Measurements from ENCODE around the gene TMPRSS9.

TMPRSS9 gene

DNA sequence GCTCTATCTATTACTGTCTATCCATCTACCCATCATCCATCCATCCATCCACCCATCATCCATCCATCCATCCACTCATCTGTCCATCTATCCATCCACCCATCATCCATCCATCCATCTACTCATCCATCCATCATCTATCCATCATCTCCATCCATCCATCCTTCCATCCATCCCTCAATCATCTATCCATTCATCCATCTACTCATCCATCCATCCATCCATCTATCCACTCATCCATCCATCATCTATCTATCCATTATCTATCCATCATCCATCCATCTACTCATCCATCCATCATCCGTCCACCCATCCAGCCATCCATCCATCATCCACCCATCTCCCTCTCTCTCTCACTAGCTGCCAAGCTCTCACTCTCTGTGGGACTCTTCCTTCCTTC lies 80.5 kb downstream of the TMPRSS9 start:
- no peaks in the 10 kb centered on the region for H3K27me3 ChIP-seq (replicated peaks in 2 of 5; ENCODE audit: control insufficient read depth in 4 of 5, insufficient read depth in 5 of 5, low read length in 4 of 5)
- peaks cover 0 to 2% (median 0%) of the 10 kb centered on the region in 4 experiments for H3K4me1 ChIP-seq (ENCODE audit: control extremely low read depth in 1 of 4, control insufficient read depth in 4 of 4, insufficient read depth in 4 of 4, low read length in 3 of 4)
- no peak overlapping the region for H3K27ac ChIP-seq (ENCODE audit: insufficient read depth in 1 of 2, low read depth in 1 of 2, low read length in 2 of 2, poor library complexity in 1 of 2, severe bottlenecking in 2 of 2)
- POLR2A ChIA-PET: no interaction called here
- H3K4me3 ChIP-seq (ENCODE audit: control insufficient read depth in 1 of 7, extremely low read depth in 1 of 7, insufficient read depth in 4 of 7, low read depth in 2 of 7, low read length in 6 of 7): no peak overlapping the region
- peaks cover 0 to 71% (median 43%) of the 10 kb centered on the region in 4 experiments for H3K36me3 ChIP-seq (ENCODE audit: control insufficient read depth in 4 of 4, insufficient read depth in 4 of 4, low read length in 3 of 4)
- WGBS (ENCODE audit: insufficient coverage): 100% methylated on average over 1 of the region's 1 CpG
- CTCF ChIA-PET: interaction anchor here (0.6 to 1.2 kb wide), 2 partner anchors 33 to 75 kb away, joined by 3 to 4 read pairs; no protein-coding TSS in a partner anchor
- no peaks in the 10 kb centered on the region for H3K9me3 ChIP-seq (ENCODE audit: control extremely low read depth in 1 of 5, control insufficient read depth in 4 of 5, insufficient read depth in 2 of 5, low read depth in 1 of 5, low read length in 4 of 5)
- DNase-seq: no peak

DNA sequence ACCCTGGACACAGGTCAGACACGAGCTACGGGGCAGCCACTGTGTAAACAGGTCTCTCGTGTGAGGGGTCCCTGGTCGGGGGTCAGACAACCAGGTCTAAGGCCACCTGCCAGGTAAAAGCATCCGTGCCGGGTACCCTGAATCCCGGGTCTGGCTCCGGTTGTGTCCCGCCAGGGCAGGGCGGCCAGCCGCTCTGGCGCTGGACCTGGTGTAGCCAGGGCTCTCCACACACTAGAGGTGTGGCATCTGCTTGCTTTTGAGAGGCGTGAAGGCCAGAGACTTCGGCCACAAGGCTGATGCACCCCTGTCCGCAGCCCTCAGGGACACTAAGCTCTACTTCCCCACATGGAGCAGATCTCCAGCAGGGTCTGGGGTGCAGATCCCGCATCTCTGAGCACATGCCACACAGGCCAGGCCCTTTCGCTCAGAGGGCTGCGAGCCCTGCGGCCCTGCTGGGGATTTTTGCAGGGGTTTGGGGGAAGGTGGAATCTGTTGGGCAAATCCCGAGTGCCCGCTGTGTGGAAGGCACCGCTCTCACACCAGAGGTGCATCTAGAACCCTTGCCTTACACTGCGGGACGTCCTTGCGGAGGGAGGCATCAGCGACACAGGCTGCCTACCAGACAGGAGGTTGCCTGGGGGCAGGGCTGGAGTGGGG lies 81.2 kb downstream of the TMPRSS9 start:
- POLR2A ChIA-PET: no interaction called here
- peaks cover 0 to 69% (median 41%) of the 10 kb centered on the region in 4 experiments for H3K36me3 ChIP-seq (ENCODE audit: control insufficient read depth in 4 of 4, insufficient read depth in 4 of 4, low read length in 3 of 4)
- DNase-seq: no peak
- peaks cover 0 to 5% (median 3%) of the 10 kb centered on the region in 4 experiments for H3K4me1 ChIP-seq (ENCODE audit: control extremely low read depth in 1 of 4, control insufficient read depth in 4 of 4, insufficient read depth in 4 of 4, low read length in 3 of 4)
- H3K27me3 ChIP-seq (replicated peaks in 2 of 5; ENCODE audit: control insufficient read depth in 4 of 5, insufficient read depth in 5 of 5, low read length in 4 of 5): no peaks in the 10 kb centered on the region
- CTCF ChIA-PET: interaction anchor here (1.2 kb wide), 1 partner anchor 33 kb away, joined by 4 read pairs; no protein-coding TSS in a partner anchor
- H3K27ac ChIP-seq (ENCODE audit: insufficient read depth in 1 of 2, low read depth in 1 of 2, low read length in 2 of 2, poor library complexity in 1 of 2, severe bottlenecking in 2 of 2): no peak overlapping the region
- H3K4me3 ChIP-seq (ENCODE audit: control insufficient read depth in 1 of 7, extremely low read depth in 1 of 7, insufficient read depth in 4 of 7, low read depth in 2 of 7, low read length in 6 of 7): no peak overlapping the region
- WGBS (ENCODE audit: insufficient coverage): 100% methylated on average over 16 of the region's 26 CpGs
- H3K9me3 ChIP-seq (ENCODE audit: control extremely low read depth in 1 of 5, control insufficient read depth in 4 of 5, insufficient read depth in 2 of 5, low read depth in 1 of 5, low read length in 4 of 5): no peaks in the 10 kb centered on the region

DNA sequence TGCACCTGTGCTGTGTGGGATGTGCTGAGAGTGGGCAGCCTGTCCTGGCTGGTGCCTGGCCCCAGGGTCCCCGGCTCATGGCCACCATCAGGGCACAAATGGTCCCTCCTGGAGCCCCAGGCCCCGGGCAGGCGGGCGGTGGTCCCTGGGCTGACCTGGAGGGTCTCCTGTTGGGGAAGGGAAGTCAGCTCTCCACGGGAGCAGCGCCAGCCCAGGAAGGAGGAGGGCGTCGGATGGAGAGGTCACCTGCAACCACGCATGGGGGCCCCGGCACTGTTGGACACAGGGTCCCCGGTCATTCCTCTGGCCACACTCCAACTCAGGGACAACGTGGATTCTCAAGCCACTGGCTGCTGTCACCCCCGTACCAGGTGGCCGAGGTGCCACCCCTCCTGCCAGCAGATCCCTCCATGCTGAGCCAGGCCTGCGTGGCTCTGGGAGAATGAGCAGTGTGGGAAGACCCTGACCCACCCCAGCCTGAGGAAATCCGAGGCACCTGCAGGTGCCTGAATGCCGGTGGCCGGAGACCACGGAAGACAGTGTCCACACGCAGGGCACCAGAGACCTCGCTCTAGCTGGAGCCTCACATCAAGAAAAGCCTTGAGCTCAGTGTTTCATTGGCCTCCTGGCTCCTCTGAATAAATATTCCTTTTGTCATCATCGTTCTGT lies 83.2 kb downstream of the TMPRSS9 start:
- no peak overlapping the region for H3K27ac ChIP-seq (ENCODE audit: insufficient read depth in 1 of 2, low read depth in 1 of 2, low read length in 2 of 2, poor library complexity in 1 of 2, severe bottlenecking in 2 of 2)
- ChIA-PET CTCF (interaction anchor here (1.2 kb wide), 1 partner anchor 181 kb away, joined by 3 read pairs; no protein-coding TSS in a partner anchor), POLR2A (no interaction called here)
- H3K36me3 ChIP-seq (ENCODE audit: control insufficient read depth in 4 of 4, insufficient read depth in 4 of 4, low read length in 3 of 4): peaks cover 0 to 60% (median 31%) of the 10 kb centered on the region in 4 experiments
- 95% methylated on average over 17 of the region's 22 CpGs for WGBS (ENCODE audit: insufficient coverage)
- H3K9me3 ChIP-seq (ENCODE audit: control extremely low read depth in 1 of 5, control insufficient read depth in 4 of 5, insufficient read depth in 2 of 5, low read depth in 1 of 5, low read length in 4 of 5): no peaks in the 10 kb centered on the region
- no peak for DNase-seq
- H3K4me3 ChIP-seq (ENCODE audit: control insufficient read depth in 1 of 7, extremely low read depth in 1 of 7, insufficient read depth in 4 of 7, low read depth in 2 of 7, low read length in 6 of 7): no peak overlapping the region
- H3K4me1 ChIP-seq (ENCODE audit: control extremely low read depth in 1 of 4, control insufficient read depth in 4 of 4, insufficient read depth in 4 of 4, low read length in 3 of 4): peaks cover 0 to 16% (median 14%) of the 10 kb centered on the region in 4 experiments
- H3K27me3 ChIP-seq (replicated peaks in 2 of 5; ENCODE audit: control insufficient read depth in 4 of 5, insufficient read depth in 5 of 5, low read length in 4 of 5): no peaks in the 10 kb centered on the region

DNA sequence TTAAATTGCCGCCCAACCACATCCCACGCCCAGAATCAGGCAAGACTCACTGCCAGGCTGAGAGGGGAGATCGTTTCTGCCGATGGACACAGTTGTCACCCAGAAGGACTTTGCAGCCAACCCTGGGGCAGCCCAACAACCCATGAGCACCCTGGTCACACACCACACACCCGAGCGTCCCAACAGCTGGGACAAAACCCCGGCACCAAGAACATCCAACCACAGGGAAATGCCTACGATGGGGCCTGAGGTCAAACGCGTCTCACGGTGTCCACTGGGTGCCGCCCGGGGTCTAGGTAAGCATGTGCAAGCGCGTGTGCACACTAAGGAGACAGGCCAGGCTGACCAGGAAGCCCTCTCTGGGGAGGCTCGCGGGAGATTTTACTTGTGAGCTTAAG lies 83.7 kb downstream of the TMPRSS9 start:
- ChIA-PET CTCF (no interaction called here), POLR2A (interaction anchor here (0.7 kb wide), 1 partner anchor 16 kb away, joined by 3 read pairs; the partner anchor contains the start of gene TIMM13)
- no peaks in the 10 kb centered on the region for H3K27me3 ChIP-seq (replicated peaks in 2 of 5; ENCODE audit: control insufficient read depth in 4 of 5, insufficient read depth in 5 of 5, low read length in 4 of 5)
- H3K36me3 ChIP-seq (ENCODE audit: control insufficient read depth in 4 of 4, insufficient read depth in 4 of 4, low read length in 3 of 4): peaks cover 0 to 56% (median 29%) of the 10 kb centered on the region in 4 experiments
- H3K4me1 ChIP-seq (ENCODE audit: control extremely low read depth in 1 of 4, control insufficient read depth in 4 of 4, insufficient read depth in 4 of 4, low read length in 3 of 4): peaks cover 0 to 16% (median 14%) of the 10 kb centered on the region in 4 experiments
- no peak for DNase-seq
- no peak overlapping the region for H3K4me3 ChIP-seq (ENCODE audit: control insufficient read depth in 1 of 7, extremely low read depth in 1 of 7, insufficient read depth in 4 of 7, low read depth in 2 of 7, low read length in 6 of 7)
- no peaks in the 10 kb centered on the region for H3K9me3 ChIP-seq (ENCODE audit: control extremely low read depth in 1 of 5, control insufficient read depth in 4 of 5, insufficient read depth in 2 of 5, low read depth in 1 of 5, low read length in 4 of 5)
- H3K27ac ChIP-seq (ENCODE audit: insufficient read depth in 1 of 2, low read depth in 1 of 2, low read length in 2 of 2, poor library complexity in 1 of 2, severe bottlenecking in 2 of 2): no peak overlapping the region
- 96% methylated on average over 17 of the region's 17 CpGs for WGBS (ENCODE audit: insufficient coverage)

DNA sequence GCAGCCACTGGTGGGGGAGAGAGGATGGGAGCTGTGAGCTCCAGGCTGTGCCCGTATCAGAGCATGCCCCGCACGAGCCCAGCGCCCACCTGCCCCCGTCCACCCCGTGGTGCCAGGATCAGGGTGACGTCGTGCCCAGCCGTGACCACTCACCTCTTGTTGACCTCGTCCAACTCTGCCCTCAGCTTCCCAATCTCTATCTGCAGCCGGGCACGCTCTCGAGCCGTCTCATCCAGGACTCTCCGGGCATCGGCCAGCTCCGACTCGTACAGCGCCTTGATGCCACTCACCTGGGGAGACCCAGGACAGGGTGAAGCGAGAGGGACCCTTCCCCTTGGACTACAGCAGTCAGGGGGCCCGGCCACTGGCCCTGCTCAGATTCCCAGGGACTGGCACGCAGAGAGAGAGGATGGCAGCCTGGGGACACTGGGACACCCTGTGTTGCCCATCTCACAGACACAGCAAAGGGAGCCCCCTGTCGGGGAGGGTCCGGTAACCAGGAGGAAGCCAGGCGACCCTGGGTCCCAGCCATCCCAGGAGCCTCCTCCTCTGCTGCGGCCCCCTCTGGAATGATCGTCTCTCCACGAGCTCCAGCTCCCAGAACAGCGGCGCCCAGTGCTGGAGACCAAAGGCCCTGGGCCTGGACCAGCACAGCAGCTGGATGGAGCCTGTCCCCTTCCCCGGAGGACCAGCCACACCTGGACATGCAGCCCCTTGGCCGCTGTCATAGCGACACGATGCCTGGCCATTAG lies 84.4 kb downstream of the TMPRSS9 start:
- ChIA-PET CTCF (no interaction called here), POLR2A (interaction anchor here (0.7 kb wide), 1 partner anchor 17 kb away, joined by 3 read pairs; the partner anchor contains the start of gene TIMM13)
- no peak overlapping the region for H3K27ac ChIP-seq (ENCODE audit: insufficient read depth in 1 of 2, low read depth in 1 of 2, low read length in 2 of 2, poor library complexity in 1 of 2, severe bottlenecking in 2 of 2)

DNA sequence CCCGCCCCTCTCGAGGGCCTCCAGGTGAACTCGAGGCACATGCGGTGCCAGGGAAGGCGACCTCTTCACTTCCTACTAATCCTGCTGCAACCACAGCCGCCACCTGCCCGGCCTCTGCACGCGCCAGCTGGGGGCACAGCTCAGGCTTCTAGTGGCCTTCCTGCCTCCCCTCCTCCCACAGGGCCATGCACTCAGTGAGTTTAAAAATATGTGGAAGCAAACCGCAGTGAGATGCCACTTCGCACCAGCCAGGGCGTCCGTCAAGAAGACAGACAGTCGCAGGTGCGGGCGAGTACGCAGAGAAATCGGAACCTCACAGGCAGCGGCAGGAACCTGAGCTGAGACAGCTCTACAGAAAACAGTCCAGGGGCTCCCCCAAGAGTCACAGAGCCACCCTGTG lies 86.3 kb downstream of the TMPRSS9 start:
- Histone ChIP-seq H3K4me1 (ENCODE audit: control extremely low read depth in 1 of 4, control insufficient read depth in 4 of 4, insufficient read depth in 4 of 4, low read length in 3 of 4) (peaks cover 0 to 16% (median 14%) of the 10 kb centered on the region in 4 experiments), H3K27ac (ENCODE audit: insufficient read depth in 1 of 2, low read depth in 1 of 2, low read length in 2 of 2, poor library complexity in 1 of 2, severe bottlenecking in 2 of 2) (no peak overlapping the region), H3K4me3 (ENCODE audit: control insufficient read depth in 1 of 7, extremely low read depth in 1 of 7, insufficient read depth in 4 of 7, low read depth in 2 of 7, low read length in 6 of 7) (peak overlapping the region in 3 of 7 experiments; percentile 33 to 43 (median 37)), H3K27me3 (replicated peaks in 2 of 5; ENCODE audit: control insufficient read depth in 4 of 5, insufficient read depth in 5 of 5, low read length in 4 of 5) (no peaks in the 10 kb centered on the region), H3K36me3 (ENCODE audit: control insufficient read depth in 4 of 4, insufficient read depth in 4 of 4, low read length in 3 of 4) (peaks cover 0 to 52% (median 32%) of the 10 kb centered on the region in 4 experiments), H3K9me3 (ENCODE audit: control extremely low read depth in 1 of 5, control insufficient read depth in 4 of 5, insufficient read depth in 2 of 5, low read depth in 1 of 5, low read length in 4 of 5) (no peaks in the 10 kb centered on the region)
- ChIA-PET POLR2A (interaction anchor here (0.9 to 1.2 kb wide), 4 partner anchors 11 to 20 kb away, joined by 3 to 5 read pairs (median 3); partner anchors contain the start of gene TIMM13), CTCF (interaction anchor here (0.7 to 1.3 kb wide), 3 partner anchors 8 to 178 kb away, joined by 3 read pairs; no protein-coding TSS in a partner anchor)
- DNase-seq: peak; percentile 74 to 96 (median 93)
- WGBS (ENCODE audit: insufficient coverage): 1% methylated on average over 19 of the region's 19 CpGs

More for the DNA sequence above, 84.4 kb downstream of the TMPRSS9 start:
- no peaks in the 10 kb centered on the region for H3K27me3 ChIP-seq (replicated peaks in 2 of 5; ENCODE audit: control insufficient read depth in 4 of 5, insufficient read depth in 5 of 5, low read length in 4 of 5)
- H3K4me3 ChIP-seq (ENCODE audit: control insufficient read depth in 1 of 7, extremely low read depth in 1 of 7, insufficient read depth in 4 of 7, low read depth in 2 of 7, low read length in 6 of 7): no peak overlapping the region
- no peaks in the 10 kb centered on the region for H3K9me3 ChIP-seq (ENCODE audit: control extremely low read depth in 1 of 5, control insufficient read depth in 4 of 5, insufficient read depth in 2 of 5, low read depth in 1 of 5, low read length in 4 of 5)
- WGBS (ENCODE audit: insufficient coverage): 97% methylated on average over 28 of the region's 34 CpGs
- peaks cover 0 to 50% (median 32%) of the 10 kb centered on the region in 4 experiments for H3K36me3 ChIP-seq (ENCODE audit: control insufficient read depth in 4 of 4, insufficient read depth in 4 of 4, low read length in 3 of 4)
- no peak for DNase-seq
- H3K4me1 ChIP-seq (ENCODE audit: control extremely low read depth in 1 of 4, control insufficient read depth in 4 of 4, insufficient read depth in 4 of 4, low read length in 3 of 4): peaks cover 0 to 16% (median 14%) of the 10 kb centered on the region in 4 experiments

Measured in common myeloid progenitor, CD34-positive (primary cell).